B cell (primary cell): Measurements from ENCODE around the gene RNASE8. TPM values are rescaled to one million over a fixed set of nuclear protein-coding genes. Genes with fewer than 3 reads are reported as not detected.
A peak's percentile ranks its signal among the peaks of the same experiment; 100 is the strongest.

Experiments used
- ATAC-seq: fragments of 200-7000 bp; cut with Tn5 transposase; one replicate; pipeline ENCODE4 v1.10.0; 2021; ENCODE audit warnings: low read depth, mild to moderate bottlenecking, moderate number of reproducible peaks, moderate library complexity
- CTCF ChIA-PET: fragments of 350-600 bp; sonication (Branson Sonifier 250); formaldehyde crosslinking; loops from one replicate; lab custom pipeline; 2021; ENCODE audit warnings: antibody characterized with exemption, inconsistent platforms; lab: Charles Lee
- POLR2A ChIA-PET: fragments of 350-600 bp; sonication (Branson Sonifier 250); formaldehyde crosslinking; loops from one replicate; lab custom pipeline; 2021; ENCODE audit warnings: antibody characterized with exemption; lab: Charles Lee
- DNase-seq: peaks from one replicate; pipeline ENCODE4 v3.0.0; 2013
- H2AFZ ChIP-seq: 2 replicates; pipeline ENCODE4 v1.6.1; 2012; ENCODE audit warnings: mild to moderate bottlenecking, low read depth, low read length; ENCODE audit not compliant: insufficient read depth, poor library complexity, severe bottlenecking
- H3K27ac ChIP-seq, 2 donors: 1 replicate in 1 of 2; 2 replicates in 1 of 2; pipeline ENCODE4 v1.5.1; 2012 to 2013; ENCODE audit warnings: low read length in 2 of 2, mild to moderate bottlenecking in 2 of 2, moderate library complexity in 1 of 2
- H3K27me3 ChIP-seq, 4 experiments: fragments of 200-600 bp in 1 of 4; sonication (generic) in 1 of 4; replicated peaks in 1 of 4; 1 replicate in 2 of 4; 2 replicates in 2 of 4; pipeline versions ENCODE4 v1.6.1 to v1.7.0; 2013 to 2016; ENCODE audit warnings: low read length in 3 of 4, mild to moderate bottlenecking in 2 of 4, mixed read lengths in 1 of 4, moderate library complexity in 1 of 4; ENCODE audit not compliant: insufficient read depth in 4 of 4, control insufficient read depth in 3 of 4; ENCODE audit errors: control extremely low read depth in 1 of 4
- H3K36me3 ChIP-seq, 2 experiments: replicated peaks in 1 of 2; 1 replicate in 1 of 2; 2 replicates in 1 of 2; pipeline versions ENCODE4 v1.6.1 to v1.7.1; 2013; ENCODE audit warnings: low read length in 1 of 2; ENCODE audit not compliant: insufficient read depth in 2 of 2, control insufficient read depth in 1 of 2; ENCODE audit errors: control extremely low read depth in 1 of 2, extremely low read depth in 1 of 2
- H3K4me1 ChIP-seq, 2 donors: fragments of 200-600 bp in 1 of 2; sonication (generic) in 1 of 2; 1 replicate in 1 of 2; 2 replicates in 1 of 2; pipeline versions ENCODE4 v1.5.1 to v1.6.1; 2013 to 2017; ENCODE audit warnings: low read length in 2 of 2; ENCODE audit not compliant: control insufficient read depth in 2 of 2, insufficient read depth in 2 of 2
- H3K4me2 ChIP-seq: replicated peaks from 2 replicates; pipeline ENCODE3; 2012; ENCODE audit warnings: mild to moderate bottlenecking, low read depth, low read length; ENCODE audit not compliant: poor library complexity, severe bottlenecking
- H3K4me3 ChIP-seq, 5 experiments: fragments of 200-600 bp in 1 of 5; sonication (generic) in 1 of 5; 1 replicate in 3 of 5; 2 replicates in 2 of 5; pipeline versions ENCODE4 v1.5.1 to v1.7.0; 2011 to 2016; ENCODE audit warnings: low read length in 4 of 5, mild to moderate bottlenecking in 4 of 5, low read depth in 2 of 5, control low read depth in 1 of 5, moderate library complexity in 1 of 5; ENCODE audit not compliant: insufficient read depth in 1 of 5; ENCODE audit errors: control extremely low read depth in 1 of 5, extremely low read depth in 1 of 5
- H3K79me2 ChIP-seq: fragments of 200-600 bp; sonication (generic); one replicate; pipeline ENCODE4 v1.6.0; 2016; ENCODE audit warnings: low read length; ENCODE audit not compliant: control insufficient read depth, insufficient read depth
- H3K9ac ChIP-seq: fragments of 200-600 bp; sonication (generic); 2 replicates; pipeline ENCODE4 v1.6.1; 2017; ENCODE audit warnings: mild to moderate bottlenecking, low read length, moderate library complexity
- H3K9me3 ChIP-seq, 3 donors: one replicate each; pipeline versions ENCODE4 v1.6.1 to v1.7.1; 2013; ENCODE audit warnings: low read length in 2 of 3; ENCODE audit not compliant: control insufficient read depth in 2 of 3, insufficient read depth in 1 of 3; ENCODE audit errors: control extremely low read depth in 1 of 3
- H4K20me1 ChIP-seq: 2 replicates; pipeline ENCODE4 v1.6.0; 2012; ENCODE audit warnings: mild to moderate bottlenecking, low read length; ENCODE audit not compliant: insufficient read depth, control insufficient read depth, poor library complexity, severe bottlenecking
- H3K27ac Mint-ChIP-seq: one replicate; pipeline ENCODE4 v1.8.0; 2021; ENCODE audit warnings: mixed read lengths
- H3K27me3 Mint-ChIP-seq: one replicate; pipeline ENCODE4 v1.8.0; 2021; ENCODE audit warnings: mixed read lengths
- H3K4me1 Mint-ChIP-seq: one replicate; pipeline ENCODE4 v1.8.0; 2021; ENCODE audit warnings: mixed read lengths
- H3K4me3 Mint-ChIP-seq: one replicate; pipeline ENCODE4 v1.8.0; 2021; ENCODE audit warnings: mixed read lengths
- H3K9me3 Mint-ChIP-seq: one replicate; pipeline ENCODE4 v1.8.0; 2022; ENCODE audit warnings: mixed read lengths; ENCODE audit not compliant: insufficient read depth
- CTCF ChIP-seq: fragments of 200-600 bp; IDR thresholded peaks from one replicate; pipeline ENCODE4 v1.8.0; 2022; ENCODE audit warnings: antibody characterized with exemption, mild to moderate bottlenecking
- EZH2 ChIP-seq: IDR thresholded peaks from 2 replicates; pipeline ENCODE4 v1.6.1; 2012; ENCODE audit warnings: borderline replicate concordance, low read depth, mild to moderate bottlenecking, moderate library complexity, low read length; ENCODE audit not compliant: insufficient read depth, poor library complexity, severe bottlenecking
- WGBS: methylation state at CpG from one replicate; pipeline ENCODE4 v1.1.5; 2013; ENCODE audit warnings: missing lambda C conversion rate; ENCODE audit not compliant: insufficient coverage; 5-methylcytosine and 5-hydroxymethylcytosine counted together
- intact Hi-C: fragments of 100-400 bp; cut with micrococcal nuclease; formaldehyde crosslinking; loops from one replicate; pipeline ENCODE4 v1.10.0; 2022
- polyA plus RNA-seq: library from polyadenylated mRNA; depleted of rRNA; stranded (reverse); fragments of >200 nt; gene quantifications from 2 replicates; pipeline ENCODE4 v1.2.3, GENCODE V29; 2012
- total RNA-seq, 2 donors: library from RNA; stranded (reverse); fragments of 120-200 nt in 1 of 2; gene quantifications; 1 replicate in 1 of 2; 2 replicates in 1 of 2; pipeline versions ENCODE4 v1.2.3 to v1.2.4, GENCODE V29; 2013 to 2022

RNASE8 gene
- total and polyA plus RNA-seq, 2 donors (not counting 1 experiment from before 2014, with no cell fraction given) = not detected

DNA sequence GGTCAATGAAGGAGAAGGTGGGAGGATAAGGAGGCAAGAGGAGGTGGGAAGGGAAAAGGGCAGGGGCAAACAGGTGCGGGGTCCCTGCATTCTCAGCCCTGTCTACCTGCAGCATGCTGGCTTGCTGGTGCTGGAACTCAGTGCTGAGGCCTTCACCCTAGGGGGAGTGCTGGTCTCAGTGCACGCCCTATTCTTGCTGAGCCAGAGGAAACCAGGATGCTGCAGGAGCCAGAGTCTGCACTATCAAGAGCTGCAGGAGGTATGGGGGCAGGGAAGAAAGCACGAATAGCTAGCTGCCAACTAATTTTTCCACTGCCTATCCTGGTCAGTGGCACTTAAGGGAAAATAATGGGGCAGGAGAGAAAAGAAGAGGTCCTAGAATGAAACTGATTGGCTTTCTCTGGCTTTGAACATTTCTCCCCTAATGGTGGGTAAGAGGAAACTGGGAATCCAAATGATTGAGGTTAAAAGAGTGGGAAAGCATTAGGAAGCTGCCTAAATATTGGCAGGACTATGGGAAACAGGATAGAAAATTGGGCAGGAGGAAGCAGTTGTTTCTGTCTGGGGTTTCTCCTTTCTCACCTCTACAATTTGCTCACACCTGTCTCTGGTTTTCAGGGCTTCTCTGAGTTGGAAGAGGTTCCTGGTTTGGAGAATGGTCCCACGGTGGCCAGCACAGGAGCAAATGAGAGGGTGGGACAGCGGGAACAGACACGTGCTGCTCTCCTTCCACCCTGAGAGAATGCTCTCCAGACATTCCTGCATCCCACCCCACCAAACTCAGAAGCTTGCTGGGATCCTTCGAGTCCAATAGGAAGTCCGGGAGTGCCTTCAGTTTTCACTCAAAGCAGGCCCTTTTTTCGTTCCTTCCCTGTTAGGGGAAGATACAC, 45.1 kb downstream of the RNASE8 start:
- Histone ChIP-seq H3K79me2 (no peaks in the 10 kb centered on the region), H3K9ac (peak overlapping the region; percentile 87), H3K27ac (no peak overlapping the region), H3K9me3 (no peaks in the 10 kb centered on the region), H4K20me1 (no peaks in the 10 kb centered on the region), H3K4me2 (peak overlapping the region; percentile 75), H2AFZ (peak overlapping the region; percentile 83), H3K27me3 (peaks cover 0 to 29% (median 17%) of the 10 kb centered on the region in 4 experiments), H3K4me1 (peaks cover 21 to 30% of the 10 kb centered on the region in 2 donors), H3K4me3 (peak overlapping the region; percentile 18 to 92 (median 80)), H3K36me3 (no peaks in the 10 kb centered on the region)
- TF ChIP-seq CTCF (no peak), EZH2 (no peak)
- intact Hi-C loops = loop anchor here (1.0 to 10.0 kb wide), 5 partner anchors 31 to 760 kb away; partner anchors contain the start of genes METTL3, PARP2 and SUPT16H
- no peak for DNase-seq
- Mint-ChIP-seq H3K27me3 (peaks cover 28% of the 10 kb centered on the region), H3K27ac (no peak overlapping the region), H3K4me3 (peak overlapping the region; percentile 78), H3K4me1 (peaks cover 18% of the 10 kb centered on the region), H3K9me3 (no peaks in the 10 kb centered on the region)
- POLR2A ChIA-PET = interaction anchor here (0.5 to 2.6 kb wide), 3 partner anchors 10 to 110 kb away, joined by 4 to 27 read pairs (median 5); partner anchors contain the start of gene ARHGEF40
- 29% methylated on average over 7 of the region's 9 CpGs for WGBS
- no peak for ATAC-seq
- CTCF ChIA-PET = interaction anchor here (0.9 to 11.8 kb wide), 8 partner anchors 8 to 132 kb away, joined by 3 to 348 read pairs (median 84); partner anchors contain the start of genes ARHGEF40 and NDRG2
